IMR-90 (cell line): ENCODE measurements around the gene MRPS31. TPM values are rescaled to one million over a fixed set of nuclear protein-coding genes. Genes with fewer than 3 reads are reported as not detected.

Source experiments
- ATAC-seq: fragments of 200-7000 bp; cut with Tn5 transposase; 2 replicates; pipeline ENCODE4 v1.9.1; 2020; ENCODE audit warnings: low read depth, mild to moderate bottlenecking, moderate library complexity
- BruUV-seq: library from RNA; stranded (reverse); fragments of 400-500 nt; replicated peaks from 2 replicates; lab custom pipeline; 2021; lab: Mats Ljungman, UMichigan
- CTCF ChIA-PET: fragments of 300-600 bp; formaldehyde crosslinking; extraction: SDS; loops from one replicate; lab custom pipeline; 2021; ENCODE audit warnings: antibody characterized with exemption; lab: Yijun Ruan, JAX
- POLR2A ChIA-PET: fragments of 300-600 bp; sonication (Branson Sonifier 250); formaldehyde crosslinking; loops from one replicate; lab custom pipeline; 2022; ENCODE audit warnings: antibody characterized with exemption; ENCODE audit not compliant: unreplicated experiment; lab: Charles Lee
- DNase-seq: peaks from one replicate; pipeline ENCODE4 v3.0.0; 2013
- H2AFZ ChIP-seq: replicated peaks from 2 replicates; pipeline ENCODE3; 2013; ENCODE audit warnings: low read length, mild to moderate bottlenecking; ENCODE audit not compliant: poor library complexity
- H2AK5ac ChIP-seq: 2 replicates; pipeline ENCODE4 v1.6.1; 2013; ENCODE audit warnings: low read depth, low read length, inconsistent platforms
- H2AK9ac ChIP-seq: replicated peaks from 2 replicates; pipeline ENCODE3; 2013; ENCODE audit warnings: mild to moderate bottlenecking, low read depth, low read length, moderate library complexity; ENCODE audit not compliant: poor library complexity
- H2BK120ac ChIP-seq: 2 replicates; pipeline ENCODE4 v1.6.1; 2013; ENCODE audit warnings: low read depth, low read length, inconsistent platforms
- H2BK15ac ChIP-seq: 3 replicates; pipeline ENCODE4 v1.6.1; 2013; ENCODE audit warnings: low read depth, low read length, inconsistent platforms
- H2BK20ac ChIP-seq: 2 replicates; pipeline ENCODE4 v1.6.1; 2013; ENCODE audit warnings: low read depth, mild to moderate bottlenecking, inconsistent platforms, low read length, moderate library complexity
- H2BK5ac ChIP-seq: 2 replicates; pipeline ENCODE4 v1.6.1; 2013; ENCODE audit warnings: mild to moderate bottlenecking, low read depth, low read length, inconsistent platforms; ENCODE audit not compliant: poor library complexity, severe bottlenecking
- H3K14ac ChIP-seq: replicated peaks from 2 replicates; pipeline ENCODE4 v1.6.1; 2013; ENCODE audit warnings: low read depth, low read length, inconsistent platforms
- H3K18ac ChIP-seq: 2 replicates; pipeline ENCODE4 v1.6.1; 2013; ENCODE audit warnings: low read depth, low read length, control low read depth
- H3K23ac ChIP-seq: 2 replicates; pipeline ENCODE4 v1.6.1; 2013; ENCODE audit warnings: low read depth, low read length, inconsistent platforms
- H3K27ac ChIP-seq: 2 replicates; pipeline ENCODE4 v1.5.1; 2013; ENCODE audit warnings: mild to moderate bottlenecking, control low read depth, low read length; ENCODE audit not compliant: insufficient read depth
- H3K27me3 ChIP-seq: 2 replicates; pipeline ENCODE4 v1.6.1; 2013; ENCODE audit warnings: low read length; ENCODE audit not compliant: control insufficient read depth, insufficient read depth
- H3K36me3 ChIP-seq: 2 replicates; pipeline ENCODE4 v1.6.1; 2013; ENCODE audit warnings: low read length, mixed read lengths; ENCODE audit not compliant: control insufficient read depth, insufficient read depth
- H3K4ac ChIP-seq: 2 replicates; pipeline ENCODE4 v1.6.1; 2013; ENCODE audit warnings: low read depth, low read length, inconsistent platforms
- H3K4me1 ChIP-seq: 2 replicates; pipeline ENCODE4 v1.6.1; 2013; ENCODE audit warnings: low read length, mixed read lengths; ENCODE audit not compliant: control insufficient read depth, insufficient read depth
- H3K4me2 ChIP-seq: 2 replicates; pipeline ENCODE4 v1.6.1; 2013; ENCODE audit warnings: low read depth, mild to moderate bottlenecking, control low read depth, low read length, moderate library complexity
- H3K4me3 ChIP-seq: 2 replicates; pipeline ENCODE4 v1.5.1; 2013; ENCODE audit warnings: low read depth, mild to moderate bottlenecking, control low read depth, low read length, moderate library complexity; ENCODE audit not compliant: insufficient read depth
- H3K56ac ChIP-seq: 2 replicates; pipeline ENCODE4 v1.6.1; 2013; ENCODE audit warnings: low read length, inconsistent platforms; ENCODE audit not compliant: insufficient read depth; ENCODE audit errors: extremely low read depth
- H3K79me1 ChIP-seq, 2 experiments: 2 replicates each; pipeline ENCODE4 v1.6.1; 2013; ENCODE audit warnings: low read length in 2 of 2, inconsistent platforms in 1 of 2, low read depth in 1 of 2
- H3K9ac ChIP-seq: 2 replicates; pipeline ENCODE4 v1.6.1; 2013; ENCODE audit warnings: low read depth, low read length, control low read depth
- H3K9me1 ChIP-seq: 2 replicates; pipeline ENCODE4 v1.6.1; 2013; ENCODE audit warnings: low read length, inconsistent platforms; ENCODE audit not compliant: insufficient read depth
- H3K9me3 ChIP-seq: 2 replicates; pipeline ENCODE4 v1.6.1; 2013; ENCODE audit warnings: low read length; ENCODE audit not compliant: control insufficient read depth, insufficient read depth
- H4K20me1 ChIP-seq: 2 replicates; pipeline ENCODE4 v1.6.1; 2013; ENCODE audit warnings: low read length, inconsistent platforms; ENCODE audit not compliant: insufficient read depth
- H4K5ac ChIP-seq: 2 replicates; pipeline ENCODE4 v1.6.1; 2013; ENCODE audit warnings: mild to moderate bottlenecking, low read depth, low read length, control low read depth
- H4K8ac ChIP-seq, 2 experiments: 2 replicates each; pipeline ENCODE4 v1.6.1; 2013; ENCODE audit warnings: low read depth in 2 of 2, low read length in 2 of 2, control low read depth in 1 of 2, inconsistent platforms in 1 of 2
- H4K91ac ChIP-seq: 2 replicates; pipeline ENCODE4 v1.6.1; 2013; ENCODE audit warnings: low read depth, low read length, inconsistent platforms; ENCODE audit not compliant: insufficient read depth
- CEBPB ChIP-seq: IDR thresholded peaks from 2 replicates; pipeline ENCODE4 v1.6.1; 2012; ENCODE audit warnings: low read depth, low read length, improper control_type of control experiment
- FOS ChIP-seq: fragments of 150-350 bp; IDR thresholded peaks from 2 replicates; pipeline ENCODE4 v1.6.1; 2016; ENCODE audit warnings: low read depth, low read length
- MAZ ChIP-seq: IDR thresholded peaks from 2 replicates; pipeline ENCODE4 v1.6.1; 2012; ENCODE audit warnings: low read depth, mild to moderate bottlenecking, low read length, improper control_type of control experiment, moderate library complexity, borderline replicate concordance
- WGBS, 2 experiments: methylation state at CpG; one replicate each; pipeline versions ENCODE4 v1.1.5 to v1.1.7; 2013; ENCODE audit warnings: missing lambda C conversion rate in 2 of 2; ENCODE audit not compliant: insufficient read length in 1 of 2; ENCODE audit errors: extremely low coverage in 2 of 2; 5-methylcytosine and 5-hydroxymethylcytosine counted together
- dilution Hi-C: fragments of 300-500 bp; cut with HindIII; formaldehyde crosslinking; loops from one replicate; pipeline ENCODE4 v1.14.3; 2018; ENCODE audit warnings: low sequenced_read_pairs; ENCODE audit not compliant: unreplicated experiment
- in situ Hi-C: fragments of 300-500 bp; cut with MboI; formaldehyde crosslinking; loops from 3 replicates; pipeline ENCODE4 v1.14.3; 2019; ENCODE audit warnings: low sequenced_read_pairs, inconsistent platforms, mixed read lengths
- intact Hi-C: fragments of 100-400 bp; cut with micrococcal nuclease; formaldehyde crosslinking; loops from 2 replicates; pipeline ENCODE4 v1.10.0; 2022
- polyA plus RNA-seq, 3 experiments: library from polyadenylated mRNA; depleted of rRNA; stranded (reverse); fragments of >200 nt; gene quantifications; 2 replicates each; pipeline ENCODE4 v1.2.3, GENCODE V29; 2012; ENCODE audit warnings: low replicate concordance in 1 of 3
- total RNA-seq: library from RNA; depleted of rRNA; stranded (reverse); fragments of >200 nt; gene quantifications from 2 replicates; pipeline ENCODE4 v1.2.3, GENCODE V29; 2012

Gene MRPS31
- total and polyA plus RNA-seq, 2 of the 4 experiments (the other 2 are of a cell fraction) = 9.3 to 14.8 TPM

DNA sequence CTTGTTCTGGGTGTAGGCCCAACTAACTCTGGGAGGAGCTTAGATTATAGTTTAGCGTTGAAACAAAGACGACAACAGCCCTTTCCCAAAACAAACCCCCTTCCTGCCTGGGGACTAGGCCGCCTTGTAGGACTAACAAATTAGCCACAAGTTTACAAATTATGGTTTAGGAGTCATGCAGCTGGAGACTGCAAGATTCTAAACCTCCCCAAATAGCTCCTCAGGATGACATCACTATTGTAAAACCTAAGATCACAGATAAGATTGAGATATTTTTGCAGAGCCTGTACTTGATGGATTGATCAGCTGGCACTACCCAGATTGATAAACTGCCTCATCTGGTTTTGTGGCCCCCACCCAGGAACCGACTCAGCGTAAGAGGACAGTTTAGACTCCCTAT, 16.1 kb upstream of the MRPS31 start:
- Histone ChIP-seq H2BK120ac (0 out of 2 replicates have a peak overlapping the region, but pooled peaks have one; percentile 35), H4K8ac (0 out of 4 replicates have a peak overlapping the region, but pooled peaks of 1 of the 2 experiments have one; percentile 54), H3K18ac (no peak overlapping the region), H4K5ac (no peak overlapping the region), H3K9ac (no peak overlapping the region), H2AFZ (no peak overlapping the region), H3K79me1 (peaks cover 12 to 17% of the 10 kb centered on the region in 2 experiments; a peak in 3 of 4 replicates), H3K27me3 (no peaks in the 10 kb centered on the region), H3K14ac (no peak overlapping the region), H3K56ac (no peak overlapping the region), H2AK9ac (no peak overlapping the region), H3K36me3 (no peaks in the 10 kb centered on the region), H3K9me3 (no peaks in the 10 kb centered on the region), H3K9me1 (peaks cover 5% of the 10 kb centered on the region), H4K91ac (no peak overlapping the region), H4K20me1 (no peaks in the 10 kb centered on the region), H3K27ac (peak overlapping the region; percentile 80), H3K4ac (0 out of 2 replicates have a peak overlapping the region, but pooled peaks have one; percentile 29), H2AK5ac (peak overlapping the region; percentile 35; the same call in 1 of the 2 replicates), H2BK5ac (peak overlapping the region; percentile 53), H3K23ac (no peak overlapping the region), H3K4me2 (no peak overlapping the region), H2BK20ac (no peak overlapping the region), H2BK15ac (no peak overlapping the region; the same call in 2 of the 3 replicates), H3K4me3 (no peak overlapping the region), H3K4me1 (peaks cover 4% of the 10 kb centered on the region; the same call in 1 of the 2 replicates)
- BruUV-seq = no TSS peak
- in situ Hi-C loops (loop anchor here (10.0 kb wide), 1 partner anchor 268 kb away; no protein-coding TSS in a partner anchor), dilution Hi-C loops (no loop called here), intact Hi-C loops (loop anchor here (2.0 to 10.0 kb wide), 2 partner anchors 134 to 438 kb away; no protein-coding TSS in a partner anchor)
- peak; percentile 53 for ATAC-seq
- ChIA-PET POLR2A (interaction anchor here (0.6 kb wide), 1 partner anchor 743 kb away, joined by 4 read pairs; no protein-coding TSS in a partner anchor), CTCF (interaction anchor here (0.6 to 1.9 kb wide), 4 partner anchors 10 to 1094 kb away, joined by 3 to 5 read pairs (median 3); no protein-coding TSS in a partner anchor)
- no CpG with 5 or more reads among the region's 5 CpGs for whole genome bisulfite sequencing, 2 experiments
- TF ChIP-seq MAZ (peak; percentile 42; the same call in 1 of the 2 replicates), CEBPB (no peak; the same call in 1 of the 2 replicates), FOS (0 out of 2 replicates have a peak, but pooled peaks have one; percentile 16)
- peak; percentile 93 for DNase-seq
